B cell (primary cell): ENCODE measurements around the gene CCDC24.

Experiments used
- EZH2 ChIP-seq: IDR thresholded peaks from 2 replicates; pipeline ENCODE4 v1.6.1; 2012; ENCODE audit warnings: borderline replicate concordance, low read depth, mild to moderate bottlenecking, moderate library complexity, low read length; ENCODE audit not compliant: insufficient read depth, poor library complexity, severe bottlenecking
- TF ChIP-seq, protein P1 (sequence below): fragments of 200-600 bp; IDR thresholded peaks from one replicate; pipeline ENCODE4 v1.8.0; 2022; ENCODE audit warnings: antibody characterized with exemption, mild to moderate bottlenecking

DNA sequence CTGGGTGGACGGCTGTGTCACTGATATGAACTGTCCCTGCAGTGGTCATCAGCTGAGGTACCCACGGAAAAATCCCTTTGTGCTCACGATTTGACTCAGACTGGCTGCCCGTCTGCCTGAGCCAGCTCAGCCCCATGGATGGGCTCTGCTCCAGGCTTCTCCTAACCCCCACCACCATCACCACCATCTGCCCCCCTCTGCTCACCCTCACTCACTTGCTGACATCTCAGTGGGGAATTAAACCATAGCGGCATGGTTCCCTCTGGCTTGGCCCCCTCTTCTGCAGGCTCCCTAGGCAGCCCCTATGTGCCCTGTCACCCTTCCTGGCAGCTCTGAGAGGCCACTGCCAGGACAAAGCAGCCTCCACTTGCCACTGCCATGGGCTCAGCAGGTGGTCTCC, 22.6 kb downstream of the CCDC24 start:
- TF ChIP-seq, protein P1, sequence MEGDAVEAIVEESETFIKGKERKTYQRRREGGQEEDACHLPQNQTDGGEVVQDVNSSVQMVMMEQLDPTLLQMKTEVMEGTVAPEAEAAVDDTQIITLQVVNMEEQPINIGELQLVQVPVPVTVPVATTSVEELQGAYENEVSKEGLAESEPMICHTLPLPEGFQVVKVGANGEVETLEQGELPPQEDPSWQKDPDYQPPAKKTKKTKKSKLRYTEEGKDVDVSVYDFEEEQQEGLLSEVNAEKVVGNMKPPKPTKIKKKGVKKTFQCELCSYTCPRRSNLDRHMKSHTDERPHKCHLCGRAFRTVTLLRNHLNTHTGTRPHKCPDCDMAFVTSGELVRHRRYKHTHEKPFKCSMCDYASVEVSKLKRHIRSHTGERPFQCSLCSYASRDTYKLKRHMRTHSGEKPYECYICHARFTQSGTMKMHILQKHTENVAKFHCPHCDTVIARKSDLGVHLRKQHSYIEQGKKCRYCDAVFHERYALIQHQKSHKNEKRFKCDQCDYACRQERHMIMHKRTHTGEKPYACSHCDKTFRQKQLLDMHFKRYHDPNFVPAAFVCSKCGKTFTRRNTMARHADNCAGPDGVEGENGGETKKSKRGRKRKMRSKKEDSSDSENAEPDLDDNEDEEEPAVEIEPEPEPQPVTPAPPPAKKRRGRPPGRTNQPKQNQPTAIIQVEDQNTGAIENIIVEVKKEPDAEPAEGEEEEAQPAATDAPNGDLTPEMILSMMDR = no peak
- no peak for TF ChIP-seq EZH2
